Erythroblast (primary cell): Measurements from ENCODE around the gene TTC7B.

ENCODE experiments used
- GATA1 ChIP-seq: IDR thresholded peaks from 2 replicates; pipeline ENCODE4 v1.6.1; 2011; ENCODE audit warnings: low read depth, mild to moderate bottlenecking, control low read depth, low read length, moderate library complexity
- POLR2A ChIP-seq: IDR thresholded peaks from 2 replicates; pipeline ENCODE4 v1.6.1; 2011; ENCODE audit warnings: mild to moderate bottlenecking, low read length

DNA sequence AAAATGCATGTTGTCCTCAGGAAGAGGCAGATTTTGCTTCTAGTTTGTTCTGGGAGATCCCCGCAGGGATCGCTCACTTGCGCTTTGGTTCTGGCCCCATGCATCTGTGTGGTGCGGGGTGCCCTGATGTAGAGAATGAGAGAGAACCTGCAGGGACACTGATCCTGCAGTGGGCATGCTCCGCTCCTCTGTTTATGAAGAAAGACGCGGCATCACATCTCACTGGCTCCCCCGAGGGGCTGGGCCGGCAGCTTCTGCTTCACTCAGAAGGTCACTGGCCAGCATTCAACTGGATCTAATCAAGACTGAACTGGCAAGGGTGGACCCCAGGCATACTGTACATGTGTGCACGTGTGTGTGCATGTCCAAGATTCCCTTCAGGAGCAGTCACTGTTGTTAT is 255.2 kb downstream of the TTC7B start:
- no peak for TF ChIP-seq POLR2A
- TF ChIP-seq GATA1 = no peak
